Epithelial cell of prostate (primary cell): ENCODE measurements around the gene KCNIP2.
"Not testable (repeated sequence)": the region's sequence is repeated elsewhere in the genome, so short reads cannot be mapped to it uniquely, and the experiment has no call there.

Experiments
- DNase-seq: peaks from one replicate; pipeline ENCODE4 v3.0.0-alpha.2; 2011; ENCODE audit warnings: low read depth, low spot score
- H3K27ac ChIP-seq: fragments of 450-650 bp; 2 replicates; pipeline ENCODE4 v1.5.1; 2017; ENCODE audit warnings: mild to moderate bottlenecking

KCNIP2 gene

GRCh38 chr10:101789231-101789630, 54.4 kb downstream of the KCNIP2 start:
- not testable (repeated sequence) for DNase-seq, H3K27ac ChIP-seq

- no peak for DNase-seq
- peak overlapping the region; percentile 62 for H3K27ac ChIP-seq
Measured at GRCh38 chr10:101785801-101786200, 57.8 kb downstream of the KCNIP2 start.

DNA sequence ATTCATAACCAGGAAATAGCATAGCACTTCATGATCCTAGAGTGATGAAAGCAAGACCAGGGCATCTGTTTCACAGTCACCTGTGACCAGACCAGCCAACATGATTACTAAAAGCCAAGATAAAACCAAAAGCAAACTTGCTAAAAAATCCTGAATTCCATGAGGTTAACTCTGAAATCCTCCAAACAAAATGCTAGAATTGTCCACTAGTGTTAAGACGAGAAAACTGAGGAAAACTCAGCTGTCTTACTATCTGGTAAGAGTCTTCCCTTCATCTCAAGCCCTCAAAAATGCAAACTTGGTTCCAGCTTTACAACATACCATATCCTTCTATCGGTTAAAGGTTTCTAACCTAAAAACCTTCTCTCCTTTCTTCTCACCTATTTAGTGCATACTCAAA, 59.0 kb downstream of the KCNIP2 start:
- no peak for DNase-seq
- peak overlapping the region; percentile 62 for H3K27ac ChIP-seq

GRCh38 chr10:101783736-101784118, 59.9 kb downstream of the KCNIP2 start:
- DNase-seq: no peak

DNA sequence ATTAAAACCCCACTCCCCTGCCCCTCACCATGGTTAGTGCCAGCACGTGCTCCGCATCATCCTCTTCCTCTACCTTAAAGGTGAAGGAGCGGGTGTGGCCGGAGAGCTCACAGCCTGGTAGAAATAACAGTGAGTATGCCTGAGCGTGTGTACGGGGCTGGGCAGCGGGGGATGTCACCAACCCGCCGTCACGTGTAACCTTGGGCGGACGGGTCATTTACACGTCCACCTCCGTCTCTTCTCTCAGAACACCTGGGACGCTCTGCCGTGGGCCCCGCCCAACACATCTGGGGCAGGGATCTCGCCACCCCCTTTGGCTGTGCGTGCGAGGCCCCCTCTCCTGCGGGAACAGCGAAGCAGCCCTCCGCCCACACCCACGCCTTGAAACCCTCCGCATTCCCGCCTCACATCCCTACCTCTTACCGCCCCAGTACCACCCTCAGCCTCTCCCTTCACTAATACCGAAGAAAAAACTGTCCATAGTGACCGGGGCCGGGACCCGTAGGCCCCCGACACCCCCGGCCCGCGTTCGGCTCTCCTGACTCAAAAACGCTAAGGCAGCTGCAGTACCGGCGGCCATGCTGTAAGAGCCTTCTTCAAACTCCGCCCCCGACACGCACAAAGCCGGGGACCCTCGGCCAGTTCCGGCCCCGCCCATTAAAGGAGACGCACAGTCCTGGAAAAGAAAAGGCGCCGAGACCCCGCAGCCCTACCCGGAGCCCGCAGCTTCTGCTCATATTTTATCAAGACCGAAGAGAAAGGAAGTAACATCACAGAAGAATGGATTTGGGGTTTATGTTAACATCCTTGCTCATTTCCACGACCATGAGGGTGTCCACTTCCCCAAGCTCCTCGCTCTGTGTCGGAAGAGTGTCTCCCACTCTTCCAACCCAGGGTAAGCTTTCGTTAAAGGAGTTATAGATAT, 60.5 kb downstream of the KCNIP2 start, which contains the start of gene NPM3:
NPM3 (minus strand) TSS at position 636 of the 925 bp plus-strand sequence; CDS start at position 580, 56 bp downstream.
- H3K27ac ChIP-seq: peak within 1 kb of the TSS; percentile 62
- DNase-seq: no peak

More at GRCh38 chr10:101783736-101784118, 59.9 kb downstream of the KCNIP2 start:
- peak overlapping the region; percentile 62 for H3K27ac ChIP-seq

DNA sequence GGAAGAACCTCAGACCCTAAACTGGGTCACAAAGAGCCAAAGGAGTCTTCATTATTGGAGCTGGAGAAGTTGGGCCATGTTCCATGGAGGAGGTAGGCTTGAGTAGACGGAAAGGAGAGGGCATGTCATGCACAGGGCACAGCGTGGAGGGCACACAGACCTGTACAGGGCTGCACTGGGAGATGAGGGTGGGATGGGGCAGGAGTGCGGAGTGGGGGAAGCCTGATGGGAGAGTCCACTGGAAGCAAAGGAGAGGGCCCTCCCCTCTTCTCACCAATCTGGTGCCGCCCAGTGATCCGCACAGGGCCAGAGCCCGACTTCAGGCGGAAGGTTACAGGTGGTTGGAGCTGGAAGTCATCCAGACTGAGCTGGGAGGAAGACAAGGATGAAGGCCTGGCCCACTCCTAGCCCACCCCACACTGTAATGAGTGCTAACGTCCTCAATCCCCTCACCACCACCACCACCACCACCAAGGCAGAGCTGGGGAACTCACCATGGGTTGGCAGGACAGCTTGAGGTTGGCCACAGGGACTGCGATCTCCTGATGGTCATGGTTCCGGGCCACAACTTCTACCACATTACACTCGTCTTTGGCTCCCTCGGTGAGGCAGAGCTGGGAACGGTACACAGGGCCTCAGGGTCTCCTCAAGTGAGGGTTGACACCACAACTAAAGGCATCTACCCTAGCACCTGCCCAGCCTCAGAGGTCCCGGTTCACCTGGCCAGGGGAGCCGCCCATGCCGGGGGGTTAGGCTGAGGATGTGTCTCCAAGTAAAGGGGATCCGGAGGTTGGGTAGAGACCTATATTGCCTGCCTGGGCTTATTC, 61.4 kb downstream of the KCNIP2 start:
- no peak for DNase-seq
- H3K27ac ChIP-seq: peak overlapping the region; percentile 62

DNA sequence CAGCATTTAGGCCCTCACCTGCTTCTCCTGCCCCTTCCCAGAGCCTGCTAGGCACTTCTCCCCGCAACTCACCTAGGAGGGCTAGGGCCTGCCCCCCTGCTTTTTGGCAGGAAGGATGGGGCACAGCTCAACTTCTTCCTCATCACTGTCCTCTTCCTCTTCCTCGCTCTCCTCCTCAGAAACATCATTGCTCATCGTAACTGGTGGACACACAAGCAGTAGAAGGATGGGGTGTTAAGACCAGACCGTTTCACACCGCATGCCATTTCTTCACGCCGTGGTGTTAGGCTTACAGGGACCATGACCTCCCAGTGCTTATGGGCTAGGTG, 62.0 kb downstream of the KCNIP2 start:
- no peak for DNase-seq

DNA sequence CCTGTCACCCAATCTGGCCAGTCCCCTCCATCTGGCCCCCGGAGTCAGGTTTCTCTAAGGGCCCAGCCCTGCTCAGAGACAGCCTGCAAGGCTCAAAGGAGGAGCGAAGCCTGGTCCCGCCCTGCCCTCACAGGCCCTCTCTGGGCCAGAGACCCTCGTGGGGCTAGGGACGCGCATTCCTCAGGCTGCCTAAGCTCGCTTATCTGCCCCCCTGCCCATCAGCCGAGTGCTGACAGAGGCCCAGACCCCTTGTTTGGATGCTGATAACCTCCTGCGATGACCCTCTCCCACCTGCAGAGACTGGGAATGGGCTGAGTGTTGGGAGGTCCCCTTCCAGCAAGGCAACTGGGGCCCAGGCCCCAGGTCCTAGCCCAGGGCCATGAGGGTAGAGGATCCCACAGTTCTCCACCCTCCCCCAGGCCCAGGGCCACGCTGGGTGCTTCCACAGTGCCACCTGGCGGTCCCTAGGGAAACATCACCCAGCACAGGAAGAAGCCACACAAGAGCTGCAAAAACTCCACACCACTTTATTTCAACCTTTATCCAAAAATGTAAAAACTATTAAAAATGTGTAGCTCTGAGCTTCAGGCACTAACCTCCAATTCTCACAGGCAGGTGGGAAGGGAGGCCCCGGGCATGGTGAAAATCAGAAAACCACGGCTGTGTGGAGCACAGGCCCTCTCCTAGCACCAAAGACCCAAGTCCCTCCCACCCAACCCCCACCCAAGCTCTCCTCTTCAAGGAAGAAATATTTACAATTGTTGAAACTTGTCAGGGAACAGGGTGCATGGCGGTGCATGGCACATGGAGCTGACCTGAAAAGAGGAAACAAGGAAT, 62.6 kb downstream of the KCNIP2 start:
- DNase-seq: no peak
- H3K27ac ChIP-seq: no peak overlapping the region

More for the DNA sequence above, 62.0 kb downstream of the KCNIP2 start:
- H3K27ac ChIP-seq: no peak overlapping the region

- H3K27ac ChIP-seq: no peak overlapping the region
- no peak for DNase-seq
Measured at GRCh38 chr10:101780187-101780817, 63.3 kb downstream of the KCNIP2 start.

DNA sequence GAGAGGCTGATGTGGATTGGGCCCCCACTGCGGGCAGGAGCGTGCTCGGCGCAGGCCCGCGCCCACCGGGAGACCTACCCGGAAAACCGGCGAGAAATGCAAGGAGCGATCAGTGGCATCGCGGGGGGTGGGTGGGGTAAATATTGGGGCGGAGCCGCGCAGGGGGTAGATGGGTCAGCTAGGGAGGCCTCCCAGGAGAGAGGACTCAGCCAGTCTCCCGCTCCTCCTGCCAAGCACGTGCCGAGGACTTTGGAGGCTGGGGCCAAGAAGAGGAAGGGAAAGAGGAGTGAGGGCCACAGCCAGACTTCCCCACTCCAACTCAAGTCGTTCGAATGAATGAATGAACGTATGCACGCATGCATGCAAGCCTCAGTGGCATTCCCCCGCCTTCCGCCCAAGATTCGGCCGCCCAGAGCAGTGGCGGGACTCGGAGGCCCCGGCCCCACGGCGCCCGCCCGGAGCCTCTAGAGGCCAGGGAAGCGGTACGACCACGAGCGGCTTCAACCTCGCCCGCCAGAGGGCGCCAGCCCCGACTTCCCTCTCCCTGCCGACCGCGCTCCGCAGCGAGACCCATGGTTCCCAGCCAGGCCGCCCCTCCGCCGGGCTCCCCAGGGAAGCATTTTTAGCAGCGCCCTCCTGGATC, 63.9 kb downstream of the KCNIP2 start:
- no peak overlapping the region for H3K27ac ChIP-seq
- DNase-seq: no peak

GRCh38 chr10:101778781-101779543, 64.6 kb downstream of the KCNIP2 start:
- DNase-seq: no peak
- H3K27ac ChIP-seq: no peak overlapping the region

- H3K27ac ChIP-seq: no peak overlapping the region
- no peak for DNase-seq
Measured at GRCh38 chr10:101778151-101778780, 65.3 kb downstream of the KCNIP2 start.

DNA sequence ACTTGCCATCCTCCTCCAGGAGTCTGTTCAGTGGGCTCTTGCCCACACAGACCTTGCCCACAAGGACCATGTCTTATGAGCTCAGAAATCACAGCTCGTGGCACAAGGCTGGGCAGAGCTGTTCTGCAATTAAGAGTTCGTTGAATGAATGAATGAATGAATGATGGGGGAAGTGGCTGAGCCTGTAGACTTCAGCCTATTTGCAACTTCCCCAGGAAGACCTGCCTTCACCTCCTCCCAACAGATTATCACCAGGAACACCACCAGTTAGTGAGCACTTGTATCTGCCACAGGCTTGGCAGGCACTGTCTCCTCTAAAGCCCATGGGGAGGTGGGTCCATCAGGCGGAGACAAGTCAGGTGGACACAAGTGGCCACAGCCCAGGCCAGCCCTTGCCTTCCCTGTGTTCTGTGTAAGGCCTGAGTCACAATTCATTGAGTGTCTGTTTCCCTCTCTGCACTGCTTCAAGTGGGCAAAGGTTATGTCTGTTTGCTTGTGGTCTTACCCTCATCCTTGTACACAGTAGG, 65.9 kb downstream of the KCNIP2 start:
- DNase-seq: no peak
- H3K27ac ChIP-seq: no peak overlapping the region

- no peak overlapping the region for H3K27ac ChIP-seq
- no peak for DNase-seq
Measured at GRCh38 chr10:101776161-101776817, 67.3 kb downstream of the KCNIP2 start.
